ENCODE measurements around the gene CAMKMT. TPM values are rescaled to one million over a fixed set of nuclear protein-coding genes. Genes with fewer than 3 reads are reported as not detected.

CAMKMT gene
- total and polyA plus RNA-seq, 2 donors (not counting 1 experiment from before 2014, with no cell fraction given) = 6.2 to 23.3 TPM

- intact Hi-C loops (cut with micrococcal nuclease) = no loop called here
- no peak overlapping the region for H3K27ac Mint-ChIP-seq
- no peaks in the 10 kb centered on the region for H4K20me1 ChIP-seq (ENCODE audit: control insufficient read depth, insufficient read depth, low read length, poor library complexity, severe bottlenecking)
- peaks cover 7 to 15% (median 9%) of the 10 kb centered on the region in 3 donors for H3K9me3 ChIP-seq (ENCODE audit: control extremely low read depth in 1 of 3, control insufficient read depth in 2 of 3, insufficient read depth in 1 of 3, low read length in 2 of 3)
- no peaks in the 10 kb centered on the region for H3K4me1 ChIP-seq (ENCODE audit: control insufficient read depth in 2 of 2, insufficient read depth in 2 of 2, low read length in 2 of 2)
- H3K27me3 Mint-ChIP-seq = no peaks in the 10 kb centered on the region
- H3K79me2 ChIP-seq (ENCODE audit: control insufficient read depth, insufficient read depth, low read length) = no peaks in the 10 kb centered on the region
- no peak overlapping the region for H3K9ac ChIP-seq (ENCODE audit: low read length)
- H2AFZ ChIP-seq (ENCODE audit: insufficient read depth, low read depth, low read length, poor library complexity, severe bottlenecking) = no peak overlapping the region
- H3K27ac ChIP-seq (ENCODE audit: low read length in 2 of 2) = no peak overlapping the region
- H3K9me3 Mint-ChIP-seq (ENCODE audit: insufficient read depth) = peaks cover 15% of the 10 kb centered on the region
- ChIA-PET POLR2A (no interaction called here), CTCF (no interaction called here)
- no peaks in the 10 kb centered on the region for H3K27me3 ChIP-seq (replicated peaks in 1 of 4; ENCODE audit: control extremely low read depth in 1 of 4, control insufficient read depth in 3 of 4, insufficient read depth in 4 of 4, low read length in 3 of 4)
- WGBS (ENCODE audit: insufficient coverage) = no CpG with 5 or more reads among the region's 3 CpGs
- ATAC-seq (ENCODE audit: low read depth) (no peak), DNase-seq (no peak)
- H3K4me2 ChIP-seq (replicated peaks; ENCODE audit: low read depth, low read length, poor library complexity, severe bottlenecking) = no peak overlapping the region
- H3K4me3 Mint-ChIP-seq = no peak overlapping the region
- no peak for TF ChIP-seq CTCF (IDR thresholded peaks at IDR 0.05)
- no peak for TF ChIP-seq EZH2 (IDR thresholded peaks at IDR 0.05; ENCODE audit: borderline replicate concordance, insufficient read depth, low read depth, low read length, poor library complexity, severe bottlenecking)
- no peaks in the 10 kb centered on the region for H3K4me1 Mint-ChIP-seq
- H3K4me3 ChIP-seq (ENCODE audit: control extremely low read depth in 1 of 5, extremely low read depth in 1 of 5, insufficient read depth in 1 of 5, low read depth in 2 of 5, low read length in 4 of 5) = no peak overlapping the region
- H3K36me3 ChIP-seq (replicated peaks in 1 of 2; ENCODE audit: control extremely low read depth in 1 of 2, control insufficient read depth in 1 of 2, extremely low read depth in 1 of 2, insufficient read depth in 2 of 2, low read length in 1 of 2) = no peaks in the 10 kb centered on the region
These were observed 101.4 kb downstream of the CAMKMT start for GRCh38 chr2:44462934-44463849.

DNA sequence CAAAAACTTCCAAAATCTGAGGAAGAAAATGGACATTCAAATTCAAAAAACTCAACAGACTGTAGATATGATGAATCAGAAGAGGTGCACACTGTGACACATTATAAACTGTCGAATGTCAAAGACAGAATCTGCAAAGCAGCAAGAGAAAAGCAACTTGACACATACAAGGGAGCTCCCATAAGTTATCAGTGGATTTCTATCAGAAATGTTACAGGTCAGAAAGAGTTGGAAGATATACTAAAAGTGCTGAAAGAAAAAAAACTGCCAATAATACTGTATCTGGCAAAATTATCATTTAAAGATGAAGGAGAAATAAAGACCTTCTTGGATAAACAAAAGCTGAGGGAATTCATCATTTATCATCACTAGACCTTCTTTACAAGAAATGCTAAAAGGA, 102.7 kb downstream of the CAMKMT start:
- Histone ChIP-seq H3K4me1 (ENCODE audit: control insufficient read depth in 2 of 2, insufficient read depth in 2 of 2, low read length in 2 of 2) (no peaks in the 10 kb centered on the region), H3K9me3 (ENCODE audit: control extremely low read depth in 1 of 3, control insufficient read depth in 2 of 3, insufficient read depth in 1 of 3, low read length in 2 of 3) (peaks cover 7 to 15% (median 9%) of the 10 kb centered on the region in 3 donors), H2AFZ (ENCODE audit: insufficient read depth, low read depth, low read length, poor library complexity, severe bottlenecking) (no peak overlapping the region), H4K20me1 (ENCODE audit: control insufficient read depth, insufficient read depth, low read length, poor library complexity, severe bottlenecking) (no peaks in the 10 kb centered on the region), H3K36me3 (replicated peaks in 1 of 2; ENCODE audit: control extremely low read depth in 1 of 2, control insufficient read depth in 1 of 2, extremely low read depth in 1 of 2, insufficient read depth in 2 of 2, low read length in 1 of 2) (no peaks in the 10 kb centered on the region), H3K27ac (ENCODE audit: low read length in 2 of 2) (no peak overlapping the region), H3K27me3 (replicated peaks in 1 of 4; ENCODE audit: control extremely low read depth in 1 of 4, control insufficient read depth in 3 of 4, insufficient read depth in 4 of 4, low read length in 3 of 4) (no peaks in the 10 kb centered on the region), H3K79me2 (ENCODE audit: control insufficient read depth, insufficient read depth, low read length) (no peaks in the 10 kb centered on the region), H3K9ac (ENCODE audit: low read length) (no peak overlapping the region), H3K4me2 (replicated peaks; ENCODE audit: low read depth, low read length, poor library complexity, severe bottlenecking) (no peak overlapping the region), H3K4me3 (ENCODE audit: control extremely low read depth in 1 of 5, extremely low read depth in 1 of 5, insufficient read depth in 1 of 5, low read depth in 2 of 5, low read length in 4 of 5) (no peak overlapping the region)
- peaks cover 15% of the 10 kb centered on the region for H3K9me3 Mint-ChIP-seq (ENCODE audit: insufficient read depth)
- no peaks in the 10 kb centered on the region for H3K4me1 Mint-ChIP-seq
- H3K27me3 Mint-ChIP-seq = no peaks in the 10 kb centered on the region
- TF ChIP-seq EZH2 (IDR thresholded peaks at IDR 0.05; ENCODE audit: borderline replicate concordance, insufficient read depth, low read depth, low read length, poor library complexity, severe bottlenecking) (no peak), CTCF (IDR thresholded peaks at IDR 0.05) (no peak)
- no CpG with 5 or more reads among the region's 1 CpG for WGBS (ENCODE audit: insufficient coverage)
- no peak for DNase-seq
- CTCF ChIA-PET = interaction anchor here (0.9 to 1.6 kb wide), 2 partner anchors 15 to 491 kb away, joined by 3 to 13 read pairs; no protein-coding TSS in a partner anchor
- POLR2A ChIA-PET = no interaction called here
- intact Hi-C loops (cut with micrococcal nuclease) = no loop called here
- ATAC-seq (ENCODE audit: low read depth) = no peak
- H3K4me3 Mint-ChIP-seq = no peak overlapping the region
- no peak overlapping the region for H3K27ac Mint-ChIP-seq

Measured in B cell (primary cell).